ENCODE measurements around the gene SLC6A8.
"Not testable (repeated sequence)": the region's sequence is repeated elsewhere in the genome, so short reads cannot be mapped to it uniquely, and the experiment has no call there.

Gene SLC6A8

DNA sequence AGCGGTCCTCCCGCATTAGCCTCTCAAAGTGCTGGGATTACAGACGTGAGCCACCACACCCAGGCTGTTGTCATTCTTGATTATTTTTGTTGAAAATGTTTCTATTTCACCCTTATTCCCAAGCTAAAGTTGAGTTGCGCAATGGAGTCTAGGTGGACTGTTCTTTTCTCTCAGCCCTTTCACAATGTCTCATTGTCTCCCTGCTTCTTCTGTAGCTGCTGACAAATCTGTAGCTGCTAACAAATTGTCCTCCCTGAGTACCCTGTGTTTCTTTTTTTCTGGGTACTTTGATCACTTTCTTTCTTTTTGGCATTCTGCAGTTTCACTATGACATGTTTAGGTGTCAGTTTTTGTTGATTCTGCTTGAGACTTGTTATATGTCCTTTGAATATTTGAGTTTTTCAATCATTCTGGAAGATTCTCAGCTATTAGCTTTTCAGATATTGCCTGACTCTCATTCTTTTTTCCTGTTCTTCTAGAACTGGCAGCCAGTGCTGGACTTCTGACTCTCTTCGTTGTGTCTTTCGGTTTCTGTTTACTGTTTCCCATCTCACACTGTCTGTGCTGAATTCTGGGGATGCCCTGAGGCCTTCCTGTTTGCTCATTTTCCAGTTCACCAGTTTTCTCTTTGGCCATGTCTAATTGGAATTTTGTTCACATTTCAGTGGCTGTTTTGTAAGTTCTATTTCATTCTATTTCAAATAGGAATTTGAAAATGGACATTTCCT is 43.6 kb downstream of the SLC6A8 start:
- no peak for DNase-seq (ENCODE audit: low read depth, low spot score)

DNA sequence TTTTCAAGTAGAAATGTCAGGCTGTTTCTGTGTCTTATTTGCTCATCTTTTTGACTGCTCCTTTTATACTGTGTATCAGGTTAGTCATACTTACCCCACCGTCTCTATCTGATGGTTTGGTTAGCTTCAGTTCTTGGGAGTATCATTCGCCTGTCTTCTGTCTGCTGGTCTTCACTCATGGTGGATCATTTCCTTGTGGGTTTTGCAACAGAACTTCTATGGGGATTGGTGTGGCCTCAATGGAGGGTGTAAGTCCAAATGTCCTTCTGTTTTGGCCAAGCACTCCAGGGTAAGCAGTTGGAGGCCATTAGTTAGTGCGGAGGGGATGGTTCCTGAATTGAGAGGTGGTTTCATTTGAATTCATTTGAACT is 44.1 kb downstream of the SLC6A8 start:
- DNase-seq (ENCODE audit: low read depth, low spot score), result no peak

GRCh38 chrX:153732401-153732800 is 44.7 kb downstream of the SLC6A8 start:
- DNase-seq (ENCODE audit: low read depth, low spot score), result no peak

DNA sequence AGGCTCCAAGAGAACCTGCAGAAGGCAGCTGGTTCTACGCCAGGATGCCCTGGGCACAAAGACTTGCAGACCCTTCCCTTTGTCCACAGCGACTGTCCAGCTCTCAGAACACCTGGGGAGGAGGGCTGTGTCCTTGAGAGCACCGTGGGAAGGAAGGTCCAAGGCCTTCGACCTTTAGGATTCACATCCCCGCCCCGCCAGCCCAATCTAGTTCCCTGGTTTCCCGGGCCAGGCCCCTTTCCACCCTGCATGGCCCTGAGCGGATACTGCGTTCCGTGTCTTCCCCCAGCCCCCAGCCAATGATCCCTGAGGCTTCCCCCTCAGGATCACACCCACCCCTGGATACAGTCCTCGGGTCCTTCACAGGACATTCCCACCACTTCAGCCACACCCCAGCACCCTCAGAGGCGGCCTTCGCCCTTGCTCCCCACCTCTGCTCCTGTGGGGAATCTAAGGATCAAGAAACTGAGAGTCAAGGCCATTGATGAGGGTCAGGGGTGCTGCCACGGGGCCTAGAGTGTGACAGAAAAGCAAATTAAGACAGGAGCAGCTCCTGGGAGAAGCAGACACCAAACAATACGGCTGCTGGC is 46.0 kb downstream of the SLC6A8 start:
- DNase-seq (ENCODE audit: low read depth, low spot score), result no peak

GRCh38 chrX:153734871-153735270 is 47.1 kb downstream of the SLC6A8 start:
- DNase-seq (ENCODE audit: low read depth, low spot score), result no peak

DNA sequence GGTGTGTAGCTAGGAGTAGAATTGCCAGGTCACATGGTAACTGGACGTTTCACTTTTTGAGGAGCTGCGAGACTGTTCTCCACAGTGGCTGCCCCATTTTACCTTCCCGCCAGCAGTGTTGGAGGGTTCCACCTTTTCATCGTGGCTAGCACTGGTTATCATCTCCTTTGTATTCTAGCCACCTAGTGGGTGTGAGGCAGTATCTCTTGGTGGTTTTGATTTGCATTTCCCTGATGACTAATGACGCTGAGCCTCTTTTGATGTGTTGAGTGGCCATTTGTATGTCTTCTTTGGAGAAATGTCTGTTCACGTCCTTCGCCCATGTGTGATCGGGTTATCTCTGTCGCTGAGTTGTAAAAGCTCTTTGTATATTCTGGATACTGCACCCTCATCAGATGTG is 47.5 kb downstream of the SLC6A8 start:
- no peak for DNase-seq (ENCODE audit: low read depth, low spot score)

GRCh38 chrX:153736071-153736820 is 48.5 kb downstream of the SLC6A8 start:
- no peak for DNase-seq (ENCODE audit: low read depth, low spot score)

GRCh38 chrX:153736871-153737441 is 49.2 kb downstream of the SLC6A8 start:
- DNase-seq (ENCODE audit: low read depth, low spot score), result no peak

DNA sequence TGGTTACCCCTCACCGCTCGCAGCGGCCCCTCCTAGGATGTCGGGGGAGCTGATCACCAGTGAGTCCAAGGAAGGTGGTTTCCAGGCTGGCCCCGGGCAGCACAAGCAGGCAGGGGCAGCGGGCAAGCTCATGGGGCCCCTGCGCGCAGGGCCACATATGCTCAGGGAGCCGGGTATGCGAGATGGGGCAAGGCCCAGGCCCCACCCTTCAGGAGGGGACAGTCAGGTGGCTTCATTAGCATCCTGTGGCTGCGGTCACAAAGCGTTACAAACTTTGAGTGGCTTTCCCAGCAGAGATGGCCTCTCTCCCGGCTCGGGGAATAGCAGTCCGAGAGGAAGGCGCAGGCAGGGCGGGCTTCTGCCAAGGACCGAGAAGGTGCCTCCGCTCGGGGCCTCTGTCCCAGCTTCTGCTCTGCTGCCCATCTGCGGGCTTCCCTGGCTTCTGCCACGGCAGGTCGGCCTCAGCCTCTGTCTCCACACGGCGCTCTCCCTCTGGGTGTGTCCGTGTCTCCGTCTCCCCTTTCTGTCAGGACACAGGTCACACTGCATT is 50.4 kb downstream of the SLC6A8 start:
- no peak for DNase-seq (ENCODE audit: low read depth, low spot score)

DNA sequence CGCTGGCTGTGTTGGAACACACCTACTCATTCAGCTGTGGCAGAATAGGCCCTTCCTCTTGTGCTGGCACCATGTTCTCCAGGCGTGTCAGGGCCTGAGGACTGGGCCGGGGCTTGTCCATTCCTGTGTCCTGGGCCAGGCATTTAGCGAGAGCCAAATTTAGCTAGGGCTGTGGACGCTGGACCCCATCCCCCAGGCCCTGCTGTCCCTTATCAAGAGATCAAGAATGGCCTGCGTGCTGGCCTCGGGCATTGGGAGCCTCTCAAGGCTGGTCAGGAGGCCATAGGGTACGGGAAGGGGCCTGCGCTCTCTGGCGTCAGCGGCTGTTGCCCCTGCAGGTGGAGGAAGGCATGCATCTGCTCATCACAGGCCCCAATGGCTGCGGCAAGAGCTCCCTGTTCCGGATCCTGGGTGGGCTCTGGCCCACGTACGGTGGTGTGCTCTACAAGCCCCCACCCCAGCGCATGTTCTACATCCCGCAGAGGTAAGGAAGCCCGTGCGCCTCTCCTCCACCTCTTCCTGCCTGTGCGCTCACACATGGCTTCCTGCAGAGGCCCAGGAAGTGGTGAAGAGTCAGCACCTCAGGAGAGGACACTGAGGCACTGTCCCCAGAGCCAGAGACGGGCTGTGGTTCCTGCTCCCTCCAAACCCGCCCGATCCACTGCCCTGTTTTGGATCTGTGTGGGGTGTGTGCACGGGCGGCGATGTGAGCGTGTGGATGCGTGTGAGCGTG is 52.2 kb downstream of the SLC6A8 start:
- DNase-seq (ENCODE audit: low read depth, low spot score), result no peak

DNA sequence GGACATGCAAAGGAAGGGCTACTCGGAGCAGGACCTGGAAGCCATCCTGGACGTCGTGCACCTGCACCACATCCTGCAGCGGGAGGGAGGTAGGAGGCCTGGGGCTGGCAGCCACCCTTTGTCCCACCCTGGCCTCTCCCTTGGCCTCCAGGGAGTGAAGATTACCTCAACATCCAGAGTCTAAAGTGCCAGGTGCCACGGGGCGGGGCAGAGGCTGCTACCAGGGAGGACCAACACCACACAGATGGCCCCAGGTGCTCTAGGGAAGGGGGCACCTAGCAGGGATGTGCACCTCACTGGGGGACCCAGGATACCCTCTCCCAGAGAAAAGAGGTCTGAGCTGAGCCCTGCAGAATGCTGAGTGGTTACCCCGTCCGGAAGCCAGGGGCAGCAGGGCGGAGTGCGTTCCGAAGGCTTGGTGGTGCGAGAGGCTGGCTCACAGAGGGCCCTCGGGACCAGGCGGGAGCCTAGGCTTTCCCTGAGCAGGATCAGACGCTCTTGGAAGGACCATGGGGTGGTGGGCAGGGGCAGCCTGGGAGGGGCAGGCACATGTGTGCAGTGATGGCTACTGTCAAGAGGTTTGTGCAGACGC is 53.0 kb downstream of the SLC6A8 start:
- no peak for DNase-seq (ENCODE audit: low read depth, low spot score)

GRCh38 chrX:153741446-153741845 is 53.7 kb downstream of the SLC6A8 start:
- DNase-seq (ENCODE audit: low read depth, low spot score), result no peak

DNA sequence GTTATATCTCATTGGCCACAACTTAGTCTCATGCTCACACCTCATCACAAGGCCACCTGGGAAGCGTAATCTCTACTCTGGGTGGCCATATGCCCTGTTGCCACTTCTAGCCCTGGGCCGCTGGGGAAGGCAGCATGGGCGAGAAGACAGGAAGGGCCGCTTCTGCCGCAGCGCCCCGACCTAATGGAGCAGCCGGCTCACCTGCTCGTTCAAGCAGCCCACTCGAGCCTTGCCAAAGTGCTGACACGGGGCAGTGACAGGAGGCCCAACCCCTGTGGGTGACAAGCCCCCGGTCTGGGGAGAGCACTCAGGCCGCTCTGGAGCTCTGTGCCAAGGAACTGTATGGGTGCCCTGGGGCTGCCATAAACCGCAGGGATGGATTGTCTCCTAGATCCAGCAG is 54.4 kb downstream of the SLC6A8 start:
- not testable (repeated sequence) for DNase-seq (ENCODE audit: low read depth, low spot score)

DNA sequence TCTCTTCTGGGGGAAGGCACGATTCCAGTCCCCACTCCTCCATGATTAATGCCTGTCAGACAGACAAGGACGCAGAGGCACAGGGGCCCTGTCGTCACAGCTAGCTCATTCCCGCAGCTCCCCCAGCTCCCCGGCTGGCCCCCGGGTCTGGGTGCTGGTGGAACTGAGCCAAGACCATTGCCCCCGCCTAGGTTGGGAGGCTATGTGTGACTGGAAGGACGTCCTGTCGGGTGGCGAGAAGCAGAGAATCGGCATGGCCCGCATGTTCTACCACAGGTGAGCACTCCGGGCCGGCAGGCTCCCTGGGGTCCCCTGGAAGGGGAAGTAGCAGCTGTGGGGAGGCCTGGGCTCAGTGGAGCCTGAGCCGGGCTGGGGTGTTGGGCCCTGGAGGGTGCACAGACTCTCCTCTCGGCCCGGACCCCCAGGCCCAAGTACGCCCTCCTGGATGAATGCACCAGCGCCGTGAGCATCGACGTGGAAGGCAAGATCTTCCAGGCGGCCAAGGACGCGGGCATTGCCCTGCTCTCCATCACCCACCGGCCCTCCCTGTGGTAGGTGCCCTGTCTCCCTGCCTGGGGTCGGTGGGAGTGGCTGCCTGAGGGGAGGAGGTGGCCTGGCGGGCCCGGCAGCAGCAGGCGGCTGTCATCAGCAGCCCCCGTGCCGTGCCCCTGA is 55.2 kb downstream of the SLC6A8 start:
- not testable (repeated sequence) for DNase-seq (ENCODE audit: low read depth, low spot score)

- not testable (repeated sequence) for DNase-seq (ENCODE audit: low read depth, low spot score)
These were observed 55.9 kb downstream of the SLC6A8 start for GRCh38 chrX:153743468-153744209.

GRCh38 chrX:153744210-153745066 is 56.7 kb downstream of the SLC6A8 start:
- DNase-seq (ENCODE audit: low read depth, low spot score), result no peak

DNA sequence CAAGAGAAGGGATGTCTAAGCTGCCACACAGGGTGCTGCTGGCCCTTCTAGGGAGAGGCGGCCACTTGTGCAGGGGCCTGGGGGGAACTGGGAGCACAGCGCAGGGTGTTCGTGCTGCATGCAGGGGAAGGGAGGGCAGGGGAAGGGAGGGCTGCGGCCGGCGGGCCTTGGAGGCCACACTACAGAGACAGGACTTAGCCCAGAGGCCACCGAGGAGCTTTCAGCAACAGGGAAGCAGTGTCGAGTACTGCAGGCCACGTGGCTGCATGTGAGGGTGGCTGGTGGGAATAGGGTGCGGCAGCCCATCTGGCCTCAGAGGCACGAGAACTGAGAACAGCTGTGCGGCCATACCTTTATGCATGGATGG is 57.3 kb downstream of the SLC6A8 start:
- DNase-seq (ENCODE audit: low read depth, low spot score), result not testable (repeated sequence)
